Left colon (tissue), 2 donors: Measurements from ENCODE around the gene WAC. TPM values are rescaled to one million over a fixed set of nuclear protein-coding genes. Genes with fewer than 3 reads are reported as not detected.
A peak's percentile ranks its signal among the peaks of the same experiment; 100 is the strongest.
"Not testable (repeated sequence)": the region's sequence is repeated elsewhere in the genome, so short reads cannot be mapped to it uniquely, and the experiment has no call there.

Experiments used
- ATAC-seq: fragments of 200-7000 bp; cut with Tn5 transposase; one replicate; pipeline ENCODE4 v1.9.1; 2020; ENCODE audit warnings: mild to moderate bottlenecking, moderate library complexity
- DNase-seq, 2 donors: peaks; one replicate each; pipeline ENCODE4 v3.0.0-alpha.2; 2020
- intact Hi-C, 2 donors: fragments of 100-400 bp; cut with DNase I in 1 of 2; cut with micrococcal nuclease in 1 of 2; formaldehyde crosslinking; loops; one replicate each; pipeline versions ENCODE4 v1.11.2 to v1.14.0; 2022; cut with DNase I, micrococcal nuclease
- long read RNA-seq: library from polyadenylated mRNA; unstranded; transcript quantifications from one replicate; pipeline ENCODE4 v2.0.0, GENCODE V29; 2021
- total RNA-seq, 2 donors: library from RNA; stranded (reverse); fragmentation: NEBNext Ultra II Directional; extraction: Animal tissue kit (Norgen Biotek cat#: 25700); gene quantifications; one replicate each; pipeline ENCODE4 v1.2.1, GENCODE V29; 2021
- donor health status: DM: no; HTN: no; CAD: no.
- donor health status: DM: yes; HTN: yes; CAD: no.

The WAC gene, protein sequence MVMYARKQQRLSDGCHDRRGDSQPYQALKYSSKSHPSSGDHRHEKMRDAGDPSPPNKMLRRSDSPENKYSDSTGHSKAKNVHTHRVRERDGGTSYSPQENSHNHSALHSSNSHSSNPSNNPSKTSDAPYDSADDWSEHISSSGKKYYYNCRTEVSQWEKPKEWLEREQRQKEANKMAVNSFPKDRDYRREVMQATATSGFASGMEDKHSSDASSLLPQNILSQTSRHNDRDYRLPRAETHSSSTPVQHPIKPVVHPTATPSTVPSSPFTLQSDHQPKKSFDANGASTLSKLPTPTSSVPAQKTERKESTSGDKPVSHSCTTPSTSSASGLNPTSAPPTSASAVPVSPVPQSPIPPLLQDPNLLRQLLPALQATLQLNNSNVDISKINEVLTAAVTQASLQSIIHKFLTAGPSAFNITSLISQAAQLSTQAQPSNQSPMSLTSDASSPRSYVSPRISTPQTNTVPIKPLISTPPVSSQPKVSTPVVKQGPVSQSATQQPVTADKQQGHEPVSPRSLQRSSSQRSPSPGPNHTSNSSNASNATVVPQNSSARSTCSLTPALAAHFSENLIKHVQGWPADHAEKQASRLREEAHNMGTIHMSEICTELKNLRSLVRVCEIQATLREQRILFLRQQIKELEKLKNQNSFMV
- total RNA-seq, result 100 to 1,000 TPM in 1 of 2 donors, 10 to 100 TPM in 1; 96.9 to 112 TPM
- long read RNA-seq, full-length matches to known transcripts, result 15 of 39 reads
- long read RNA-seq, partial matches to known transcripts, result 9 of 39 reads
- long read RNA-seq, other reads (novel, unspliced or antisense), result 15 of 39 reads

DNA sequence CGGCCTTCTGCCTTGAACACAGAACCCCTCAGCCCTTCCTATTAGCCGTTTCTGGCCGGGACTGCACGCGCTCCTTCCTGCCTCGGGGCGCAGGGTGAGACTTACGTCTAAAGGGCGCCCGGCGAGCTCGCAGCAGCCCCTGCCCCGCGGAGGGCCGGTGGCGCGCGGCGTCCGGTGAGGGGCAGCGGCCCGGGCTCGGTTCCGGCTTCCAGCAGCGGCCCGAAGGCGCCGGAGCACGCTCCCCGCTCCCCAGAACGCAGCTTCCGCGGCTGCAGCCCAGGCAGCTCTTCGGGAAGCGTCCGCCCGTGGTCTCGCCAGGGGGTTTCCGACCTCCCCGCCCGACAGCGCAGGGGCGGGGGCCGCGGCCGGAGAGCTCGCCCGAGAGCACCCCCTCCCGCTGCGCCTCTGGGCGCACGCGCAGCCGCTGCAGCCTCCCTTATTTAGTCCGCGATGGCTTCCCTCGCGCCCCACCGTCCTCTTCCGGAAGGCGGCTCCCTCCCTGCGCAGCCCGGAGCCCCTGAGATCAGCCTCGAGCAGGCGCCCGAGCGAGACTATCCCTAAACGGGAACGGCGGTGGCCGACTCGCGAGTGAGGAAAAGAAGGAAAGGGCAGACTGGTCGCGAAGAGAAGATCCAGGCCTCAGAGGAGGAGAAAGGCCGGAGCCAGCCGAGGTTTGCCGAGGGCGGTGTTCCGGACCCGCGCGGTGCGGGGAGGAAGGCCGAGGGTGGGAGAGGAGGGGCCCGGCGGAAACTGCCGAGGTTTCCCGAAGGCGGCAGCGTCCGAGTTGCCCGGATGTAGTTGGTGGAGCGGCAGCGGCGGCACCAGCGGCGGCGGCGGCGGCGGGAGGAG, at the start of gene WAC:
Gene WAC, plus strand, starts transcription at position 782 of the 849 bp plus-strand sequence. CDS start 462 bp downstream, outside the sequence.
- peak; percentile 95 to 98 for DNase-seq
- intact Hi-C loops, result no loop called here
- peak; percentile 89 for ATAC-seq

DNA sequence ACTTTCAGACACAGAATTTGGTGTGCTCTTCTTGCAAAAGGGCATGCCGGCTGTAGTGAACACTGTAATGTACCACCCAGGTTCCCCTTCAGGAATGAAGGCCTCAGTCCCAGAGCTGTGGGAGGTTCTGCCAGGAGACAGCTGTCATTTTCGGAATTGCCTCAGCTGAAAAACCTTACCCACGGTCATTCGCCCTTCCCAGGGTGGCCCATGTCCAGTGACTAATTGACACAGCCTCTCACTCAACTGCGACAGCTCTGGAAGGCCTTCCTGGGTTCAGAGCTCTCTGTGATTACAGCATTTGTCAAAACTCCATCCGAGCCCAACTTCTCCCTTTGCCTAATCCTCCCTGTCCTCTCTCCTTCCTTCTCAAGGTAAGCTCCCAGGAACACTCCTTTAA, 43.7 kb upstream of the WAC start:
- no peak for DNase-seq

DNA sequence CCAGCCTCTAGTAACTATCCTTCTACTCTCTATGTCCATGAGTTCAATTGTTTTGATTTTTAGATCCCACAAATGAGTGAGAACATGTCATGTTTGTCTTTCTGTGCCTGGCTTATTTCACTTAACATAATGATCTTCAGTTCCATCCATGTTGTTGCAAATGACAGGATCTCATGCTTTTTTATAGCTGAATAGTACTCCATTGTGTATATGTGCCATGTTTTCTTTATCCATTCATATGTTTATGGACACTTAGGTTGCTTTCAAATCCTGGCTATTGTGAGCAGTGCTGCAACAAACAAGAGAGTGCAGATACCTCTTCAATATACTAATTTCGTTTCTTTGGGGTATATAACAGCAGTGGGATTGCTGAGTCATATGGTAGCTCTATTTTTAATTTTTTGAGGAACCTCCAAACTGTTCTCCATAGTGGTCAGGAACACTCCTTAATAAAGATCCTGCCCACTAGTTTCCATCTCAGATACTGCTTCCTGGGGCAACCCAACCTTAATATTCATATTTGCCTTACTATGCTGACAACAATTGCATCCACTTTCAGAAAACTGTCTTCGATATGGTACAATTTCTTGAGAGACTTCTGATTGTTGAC, 42.6 kb upstream of the WAC start:
- DNase-seq, ATAC-seq, intact Hi-C loops: not testable (repeated sequence)

More for the DNA sequence above, 43.7 kb upstream of the WAC start:
- ATAC-seq, result no peak
- intact Hi-C loops, result no loop called here

DNA sequence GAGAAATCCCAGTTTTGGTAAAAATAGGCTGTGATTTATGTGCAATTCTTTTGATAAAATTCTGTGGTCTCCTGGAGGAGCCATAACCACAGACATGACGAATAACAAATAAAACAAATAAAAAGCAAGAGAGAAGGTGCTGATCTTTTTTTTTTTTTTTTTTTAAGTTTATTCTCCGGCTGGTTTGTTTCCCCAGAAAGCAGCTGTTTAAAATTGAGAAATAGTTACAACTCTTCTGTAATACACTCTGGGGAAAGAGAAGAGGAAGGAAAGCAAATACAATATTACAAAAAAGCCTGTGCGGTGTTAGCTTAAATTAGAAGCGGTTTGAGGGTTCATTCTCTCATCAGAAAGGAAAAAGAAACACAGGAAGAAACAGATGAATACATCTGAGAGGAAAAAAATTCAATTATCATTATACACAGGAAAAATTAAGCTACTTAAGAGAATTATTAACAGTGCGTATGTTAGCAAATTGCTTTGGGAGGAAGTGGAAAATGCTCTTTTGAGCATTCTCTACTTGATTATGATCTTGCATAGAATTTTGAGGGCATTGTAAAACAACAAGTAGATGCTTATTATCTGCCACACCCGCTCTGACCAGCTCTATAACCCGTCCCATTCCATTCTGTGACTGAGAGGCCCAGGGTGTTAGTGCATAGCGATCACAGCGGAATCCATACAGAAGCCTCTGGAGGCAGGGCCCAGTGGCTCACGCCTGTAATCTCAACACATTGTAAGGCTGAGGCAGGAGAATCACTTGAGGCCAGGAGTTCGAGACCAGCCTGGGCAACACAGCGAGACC, 40.6 kb upstream of the WAC start:
- DNase-seq, result no peak
- intact Hi-C loops, result no loop called here
- ATAC-seq, result peak; percentile 34

DNA sequence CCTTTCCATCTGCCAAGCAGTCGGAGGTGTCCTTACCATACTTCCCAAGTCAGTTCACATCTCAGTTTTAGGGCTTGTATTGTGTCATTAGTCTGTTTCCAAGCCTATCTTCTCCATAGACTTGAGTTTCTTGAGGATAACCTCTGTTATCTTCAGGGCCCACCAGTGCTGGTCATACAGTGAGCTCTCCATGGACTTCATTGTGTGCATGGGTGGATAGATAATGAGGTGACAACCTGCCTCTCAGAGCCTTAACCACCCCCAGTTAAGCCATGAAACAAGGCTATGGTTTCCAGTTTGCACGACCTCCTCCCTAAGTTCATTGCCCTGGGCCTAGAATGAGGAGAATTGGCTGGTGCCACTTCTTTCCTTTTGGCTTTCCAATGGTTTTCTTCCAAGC, 38.5 kb upstream of the WAC start:
- intact Hi-C loops, result no loop called here
- no peak for DNase-seq
- no peak for ATAC-seq

DNA sequence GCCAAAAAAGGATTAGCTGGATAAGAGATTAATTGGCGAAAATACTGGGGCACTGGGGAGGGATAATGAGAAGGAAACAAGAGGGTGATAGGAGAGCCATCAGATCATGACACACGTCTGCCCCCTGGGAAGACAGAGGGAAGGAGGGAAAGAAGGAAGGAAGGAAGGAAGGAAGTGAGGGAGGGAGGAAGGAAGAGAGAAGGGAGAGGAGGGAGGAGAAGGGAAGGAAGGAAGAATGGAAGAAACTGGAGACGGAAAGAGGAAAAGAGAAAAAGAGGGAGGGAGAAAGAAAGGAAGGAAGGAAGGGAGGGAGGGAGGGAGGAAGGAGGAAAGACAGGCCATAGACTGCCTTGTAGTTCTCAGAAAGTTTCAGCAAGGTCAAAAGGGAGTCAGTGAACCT, 37.8 kb upstream of the WAC start:
- intact Hi-C loops, result no loop called here
- no peak for ATAC-seq
- DNase-seq, result no peak

DNA sequence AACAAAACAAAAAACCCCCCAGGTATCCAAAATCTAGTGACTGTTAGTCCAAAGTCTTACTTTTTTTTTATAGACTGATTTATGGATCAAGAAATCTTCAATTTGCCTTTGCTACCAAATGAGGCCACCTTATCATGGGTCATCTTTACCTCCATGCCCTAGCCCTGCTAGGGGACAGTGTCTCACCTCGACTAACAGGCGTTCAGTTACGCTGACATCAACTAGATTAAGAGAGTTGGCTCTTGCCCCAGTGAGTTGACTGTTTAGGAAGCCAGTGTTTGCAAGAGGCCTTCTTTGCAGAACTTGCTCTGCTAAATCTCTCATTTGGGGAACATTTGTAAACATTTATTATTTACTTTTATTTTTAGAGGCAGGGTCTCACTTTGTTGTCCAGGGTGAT, 36.9 kb upstream of the WAC start:
- ATAC-seq, result no peak
- DNase-seq, result no peak
- intact Hi-C loops, result no loop called here

DNA sequence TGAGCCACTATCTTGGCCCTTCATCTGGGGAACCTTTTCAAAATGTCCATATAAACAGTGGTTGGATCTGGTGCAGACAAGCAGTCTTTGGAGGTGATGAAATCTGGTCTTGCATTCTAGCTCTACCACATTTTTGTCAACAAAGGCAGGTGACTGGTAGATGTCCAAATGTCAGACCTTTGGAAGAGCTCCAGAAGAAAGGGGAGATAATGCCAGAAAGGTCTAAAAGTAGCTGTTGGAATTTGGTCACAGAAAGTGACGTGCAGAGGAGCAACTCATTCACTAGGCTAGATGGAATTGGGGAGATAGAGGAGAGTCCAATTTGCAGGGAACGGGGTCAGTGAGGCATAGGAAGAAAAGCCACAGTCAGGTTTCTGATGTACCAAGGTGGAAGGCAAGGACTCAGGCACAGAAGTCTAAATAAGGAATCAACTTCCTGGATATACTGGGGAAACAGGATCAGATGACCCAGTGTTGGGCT, 36.4 kb upstream of the WAC start:
- DNase-seq, result no peak
- intact Hi-C loops, result no loop called here
- no peak for ATAC-seq

DNA sequence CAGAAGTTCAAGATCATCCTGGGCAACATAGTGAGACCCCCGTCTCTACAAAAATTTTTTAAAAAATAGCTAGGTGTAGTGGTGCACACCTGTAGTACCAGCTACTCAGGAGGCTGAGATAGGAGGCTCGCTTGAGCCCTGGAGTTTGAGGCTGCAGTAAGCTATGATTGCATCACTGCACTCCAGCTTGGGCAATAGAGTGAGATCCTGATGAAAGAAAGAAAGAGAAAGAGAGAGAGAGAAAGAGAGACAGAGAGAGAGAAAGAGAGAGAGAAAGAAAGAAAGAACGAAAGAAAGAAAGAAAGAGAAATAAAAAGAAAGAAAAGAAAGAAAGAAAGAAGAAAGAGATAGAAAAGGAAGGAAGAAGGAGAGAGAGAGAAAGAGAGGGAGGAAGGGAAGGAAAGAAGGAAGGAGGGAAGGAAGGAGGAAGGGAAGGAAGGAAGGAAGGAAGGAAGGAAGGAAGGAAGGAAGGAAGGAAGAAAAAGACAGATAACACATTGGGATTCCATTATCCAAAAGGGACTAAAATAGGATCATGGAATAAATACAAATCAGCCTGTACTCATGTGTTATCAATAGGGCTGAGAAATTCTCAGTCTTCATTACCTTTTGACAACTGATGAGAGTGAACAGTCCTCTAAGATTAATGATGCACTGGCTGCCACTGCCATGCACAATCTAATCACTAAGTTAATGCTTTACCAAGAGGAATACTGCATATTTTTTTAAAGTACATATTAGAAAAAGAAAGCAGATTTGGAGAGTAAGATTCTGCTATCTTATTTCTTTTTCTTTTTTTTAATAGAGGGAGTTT, 35.4 kb upstream of the WAC start:
- DNase-seq, result no peak

DNA sequence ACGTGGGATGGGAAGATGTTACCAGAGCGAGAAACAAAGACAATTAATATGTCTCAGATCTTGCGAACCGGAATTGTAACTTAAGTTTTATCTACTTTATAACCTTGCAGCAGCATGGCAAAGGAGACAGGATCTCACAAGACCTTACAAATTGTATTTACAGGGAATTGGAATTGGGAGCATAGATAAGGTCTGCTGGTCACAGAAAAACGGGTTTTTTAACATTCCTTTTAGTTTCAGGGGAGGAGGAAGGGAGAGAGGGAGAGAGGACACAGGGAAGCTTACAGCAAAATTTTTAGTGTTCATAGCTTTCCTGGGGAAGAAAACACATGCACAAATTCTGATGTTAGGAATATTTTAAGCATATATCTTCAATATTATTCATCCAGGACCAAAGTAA, 32.7 kb upstream of the WAC start:
- intact Hi-C loops, ATAC-seq, DNase-seq: not testable (repeated sequence)

More for the DNA sequence above, 35.4 kb upstream of the WAC start:
- intact Hi-C loops, result no loop called here
- no peak for ATAC-seq

DNA sequence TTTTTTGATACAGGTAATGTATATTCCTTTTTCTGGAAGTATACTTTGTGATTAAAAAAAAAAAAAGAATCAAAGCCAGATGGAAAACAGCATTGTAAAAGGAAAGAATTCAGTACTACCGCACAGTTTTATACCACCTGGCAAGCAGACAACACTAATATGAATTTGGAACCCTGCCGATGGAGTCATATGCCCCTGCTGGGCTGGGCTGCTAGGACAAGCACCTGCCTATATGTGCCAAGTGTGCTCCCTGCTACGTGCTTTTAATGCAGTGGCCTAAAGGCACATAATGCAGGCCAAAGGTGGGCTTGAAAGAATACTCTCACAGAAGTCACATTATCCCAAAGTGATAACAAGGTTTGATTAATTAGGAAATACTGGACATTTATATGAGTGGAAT, 29.8 kb upstream of the WAC start:
- ATAC-seq (peak; percentile 98), DNase-seq (peak; percentile 69 to 78)

DNA sequence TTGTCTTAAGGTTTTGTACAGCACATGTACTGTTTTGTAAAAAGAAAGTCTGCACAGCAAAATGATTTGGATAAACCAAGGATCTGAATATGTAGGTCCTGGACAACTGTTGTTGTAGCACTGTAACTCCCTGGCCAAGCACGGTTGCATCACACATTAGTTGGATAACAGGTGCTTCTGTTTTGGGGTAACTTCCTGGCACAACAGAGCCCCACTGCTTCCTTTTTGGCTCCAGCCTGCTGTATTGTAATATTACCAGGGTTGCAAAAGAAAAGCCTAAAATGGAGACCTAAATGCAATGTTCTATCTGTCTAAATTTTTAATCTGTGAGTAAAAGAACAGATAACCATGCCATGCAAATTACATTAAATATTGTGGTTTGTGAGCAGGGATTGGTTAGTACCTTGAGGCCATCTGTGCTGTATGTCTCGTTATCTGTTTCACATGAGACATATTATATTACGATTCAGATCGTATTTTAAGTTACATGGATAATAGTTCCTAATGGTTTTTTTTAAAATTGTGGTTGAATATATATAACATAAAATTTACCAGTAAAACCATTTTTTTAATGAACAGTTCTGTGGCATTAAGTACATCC, 27.5 kb upstream of the WAC start:
- no peak for ATAC-seq
- no peak for DNase-seq
- intact Hi-C loops, result no loop called here

More for the DNA sequence above, 29.8 kb upstream of the WAC start:
- intact Hi-C loops, result no loop called here

DNA sequence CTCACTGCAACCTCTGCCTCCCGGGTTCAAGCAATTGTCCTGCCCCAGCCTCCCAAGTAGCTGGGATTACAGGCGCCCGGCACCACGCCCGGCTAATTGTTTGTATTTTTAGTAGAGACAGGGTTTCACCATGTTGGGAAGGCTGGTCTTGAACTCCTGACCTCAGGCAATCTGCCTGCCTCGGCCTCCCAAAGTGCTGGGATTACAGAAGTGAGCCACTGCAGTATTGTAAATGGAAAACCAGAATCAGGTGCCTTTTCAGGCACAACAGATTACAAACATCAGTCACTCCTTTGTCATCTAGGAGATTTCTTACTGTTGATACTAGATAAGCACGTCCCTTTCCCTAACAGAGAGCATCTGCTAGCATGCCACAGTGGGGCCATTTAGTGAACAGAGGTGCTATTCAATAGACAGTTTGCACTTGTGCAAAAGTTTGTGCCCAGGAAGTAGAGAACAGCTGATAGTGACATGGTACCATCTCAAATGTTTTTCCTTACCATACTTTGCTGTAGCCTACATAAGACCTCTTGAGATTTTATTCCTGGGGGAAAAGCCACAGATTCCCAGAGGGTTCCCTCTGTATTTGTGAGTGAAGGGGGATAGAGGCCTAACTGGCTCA, 24.5 kb upstream of the WAC start:
- intact Hi-C loops, result no loop called here
- peak; percentile 76 for ATAC-seq
- DNase-seq, result no peak

DNA sequence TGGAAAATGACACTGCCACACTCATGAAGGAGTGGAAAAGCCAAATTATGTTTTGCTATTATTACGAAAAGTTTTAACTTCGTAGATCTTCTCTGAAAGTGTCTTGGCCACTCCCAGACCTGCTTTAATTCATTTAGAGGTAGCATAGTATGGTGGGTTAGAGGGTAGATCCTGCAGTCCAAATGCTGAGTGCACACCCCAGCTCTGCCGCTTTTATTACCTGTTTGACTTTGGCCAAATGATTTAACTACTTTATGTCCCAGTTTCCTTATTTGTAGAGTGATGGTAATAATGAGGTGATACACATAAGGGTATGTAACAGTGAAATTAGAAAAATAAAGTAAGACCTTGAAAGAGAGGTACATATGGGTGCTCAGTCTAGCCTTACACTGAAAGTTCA, 23.6 kb upstream of the WAC start:
- intact Hi-C loops, result no loop called here
- ATAC-seq (peak; percentile 84), DNase-seq (no peak)

DNA sequence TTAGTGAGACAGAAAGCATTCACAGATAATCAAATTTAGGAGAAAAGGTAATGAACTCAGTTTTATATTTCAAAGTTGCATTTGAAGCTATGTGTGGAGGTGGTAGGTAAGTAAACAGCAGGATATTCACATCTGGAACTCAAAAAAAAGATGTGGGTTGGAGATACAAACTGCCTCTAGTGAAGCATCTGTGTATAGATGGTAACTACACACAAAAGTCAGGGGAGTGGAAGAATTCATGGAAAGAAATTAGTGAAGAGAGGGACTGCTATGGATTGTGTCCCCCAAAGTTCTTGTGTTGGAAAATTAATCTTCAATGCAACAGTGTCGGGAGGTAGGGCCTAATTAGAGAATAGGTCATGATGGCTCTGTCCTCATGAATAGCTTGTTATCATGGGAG, 18.3 kb upstream of the WAC start:
- intact Hi-C loops, result no loop called here
- ATAC-seq, result no peak

DNA sequence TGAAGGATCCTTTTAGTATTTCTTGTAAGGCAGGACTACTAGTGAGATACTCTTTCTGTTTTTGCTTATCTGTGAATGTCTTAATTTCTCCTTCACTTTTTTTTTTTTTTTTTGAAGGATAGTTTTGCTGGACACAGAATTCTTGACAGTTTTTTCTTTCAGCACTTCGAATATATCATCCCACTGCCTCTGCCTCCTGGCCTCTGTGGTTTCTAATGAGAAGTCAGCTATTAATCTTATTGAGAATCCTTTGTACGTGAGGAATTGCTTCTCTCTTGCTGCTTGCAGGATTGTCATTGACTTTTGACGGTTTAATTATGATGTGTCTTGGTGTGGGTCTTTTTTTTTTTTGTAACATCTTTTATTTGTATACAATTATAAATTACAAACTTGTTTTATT, 12.6 kb upstream of the WAC start:
- no peak for DNase-seq
- intact Hi-C loops, result no loop called here

More for the DNA sequence above, 18.3 kb upstream of the WAC start:
- DNase-seq, result no peak

More for the DNA sequence above, 12.6 kb upstream of the WAC start:
- no peak for ATAC-seq
